ENCODE measurements around the gene PCSK5. TPM values are rescaled to one million over a fixed set of nuclear protein-coding genes. Genes with fewer than 3 reads are reported as not detected.

Gene PCSK5
- total and polyA plus RNA-seq, 2 donors (not counting 3 experiments of a cell fraction or from before 2014, with no cell fraction given): 2.6 to 4.8 TPM

DNA sequence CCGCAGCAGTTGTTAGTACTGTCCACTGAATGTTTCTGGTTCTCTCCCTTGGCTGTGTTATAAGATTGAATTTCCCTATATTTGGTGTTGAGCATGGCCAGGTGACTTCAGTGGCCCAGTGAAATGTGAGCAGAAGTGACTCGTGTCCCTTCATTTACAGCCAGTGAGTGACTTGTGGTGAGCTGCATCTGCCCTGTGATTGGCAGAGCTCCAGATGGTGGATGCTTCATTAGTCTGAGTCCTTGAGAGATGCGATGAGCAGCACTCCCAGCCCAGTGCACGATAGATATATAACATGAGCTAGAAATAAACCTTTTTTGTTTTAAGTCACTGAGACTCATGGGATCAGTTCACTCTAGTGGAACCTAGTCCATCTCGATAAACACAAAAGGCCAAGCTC lies 19.3 kb downstream of the PCSK5 start:
- Histone ChIP-seq H3K9ac (replicated peaks; ENCODE audit: extremely low read depth, insufficient read depth, low read length) (no peak overlapping the region), H2AFZ (ENCODE audit: low read depth, low read length) (no peak overlapping the region), H3K27ac (ENCODE audit: insufficient read depth, low read depth, low read length) (no peak overlapping the region), H3K27me3 (ENCODE audit: control insufficient read depth in 2 of 2, insufficient read depth in 2 of 2, low read length in 2 of 2) (no peaks in the 10 kb centered on the region), H3K9me1 (replicated peaks; ENCODE audit: control insufficient read depth, extremely low read depth, insufficient read depth, low read length) (no peaks in the 10 kb centered on the region), H3K9me3 (replicated peaks; ENCODE audit: control insufficient read depth, insufficient read depth, low read length) (no peaks in the 10 kb centered on the region), H3K4me2 (ENCODE audit: insufficient read depth, low read length) (no peak overlapping the region), H3K79me2 (ENCODE audit: control insufficient read depth, insufficient read depth, low read length) (no peaks in the 10 kb centered on the region), H3K4me3 (replicated peaks in 1 of 3; ENCODE audit: insufficient read depth in 1 of 3, low read depth in 1 of 3, low read length in 3 of 3) (no peak overlapping the region), H4K20me1 (replicated peaks; ENCODE audit: control insufficient read depth, extremely low read depth, insufficient read depth, low read length) (no peaks in the 10 kb centered on the region), H3K36me3 (ENCODE audit: control insufficient read depth in 2 of 2, extremely low read depth in 1 of 2, insufficient read depth in 2 of 2, low read length in 2 of 2) (no peaks in the 10 kb centered on the region), H3K4me1 (ENCODE audit: control insufficient read depth, extremely low read depth, insufficient read depth, low read length) (peaks cover 2% of the 10 kb centered on the region)
- no peak for FAIRE-seq
- dilution Hi-C loops (cut with MboI; ENCODE audit: extremely low pct_ligation_motif_present, low sequenced_read_pairs) (no loop called here), intact Hi-C loops (cut with micrococcal nuclease) (no loop called here)
- POLR2A ChIA-PET: no interaction called here
- CTCF ChIA-PET: interaction anchor here (0.6 to 1.5 kb wide), 2 partner anchors 11 to 15 kb away, joined by 3 read pairs; no protein-coding TSS in a partner anchor
- BruUV-seq (replicated peaks): no TSS peak
- TF ChIP-seq, protein P1, sequence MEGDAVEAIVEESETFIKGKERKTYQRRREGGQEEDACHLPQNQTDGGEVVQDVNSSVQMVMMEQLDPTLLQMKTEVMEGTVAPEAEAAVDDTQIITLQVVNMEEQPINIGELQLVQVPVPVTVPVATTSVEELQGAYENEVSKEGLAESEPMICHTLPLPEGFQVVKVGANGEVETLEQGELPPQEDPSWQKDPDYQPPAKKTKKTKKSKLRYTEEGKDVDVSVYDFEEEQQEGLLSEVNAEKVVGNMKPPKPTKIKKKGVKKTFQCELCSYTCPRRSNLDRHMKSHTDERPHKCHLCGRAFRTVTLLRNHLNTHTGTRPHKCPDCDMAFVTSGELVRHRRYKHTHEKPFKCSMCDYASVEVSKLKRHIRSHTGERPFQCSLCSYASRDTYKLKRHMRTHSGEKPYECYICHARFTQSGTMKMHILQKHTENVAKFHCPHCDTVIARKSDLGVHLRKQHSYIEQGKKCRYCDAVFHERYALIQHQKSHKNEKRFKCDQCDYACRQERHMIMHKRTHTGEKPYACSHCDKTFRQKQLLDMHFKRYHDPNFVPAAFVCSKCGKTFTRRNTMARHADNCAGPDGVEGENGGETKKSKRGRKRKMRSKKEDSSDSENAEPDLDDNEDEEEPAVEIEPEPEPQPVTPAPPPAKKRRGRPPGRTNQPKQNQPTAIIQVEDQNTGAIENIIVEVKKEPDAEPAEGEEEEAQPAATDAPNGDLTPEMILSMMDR (IDR thresholded peaks at IDR 0.05; ENCODE audit: extremely low read depth in 1 of 2, insufficient read depth in 1 of 2, low read depth in 1 of 2, low read length in 2 of 2): no peak
- TF ChIP-seq, protein P2, sequence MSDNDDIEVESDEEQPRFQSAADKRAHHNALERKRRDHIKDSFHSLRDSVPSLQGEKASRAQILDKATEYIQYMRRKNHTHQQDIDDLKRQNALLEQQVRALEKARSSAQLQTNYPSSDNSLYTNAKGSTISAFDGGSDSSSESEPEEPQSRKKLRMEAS (IDR thresholded peaks at IDR 0.05; ENCODE audit: insufficient read depth, insufficient read length): no peak
- TF ChIP-seq GATA2 (IDR thresholded peaks at IDR 0.05; ENCODE audit: insufficient read depth, insufficient read length, low read depth, low read length): no peak
- no peak for TF ChIP-seq POLR2A (IDR thresholded peaks at IDR 0.05; ENCODE audit: low read depth, low read length)
- TF ChIP-seq POLR2AphosphoS5 (IDR thresholded peaks at IDR 0.05; ENCODE audit: insufficient read depth, low read depth, low read length): no peak
- TF ChIP-seq FOS (IDR thresholded peaks at IDR 0.05; ENCODE audit: borderline replicate concordance, insufficient read depth, low read length): no peak
- no peak for TF ChIP-seq EZH2 (IDR thresholded peaks at IDR 0.05; ENCODE audit: borderline replicate concordance, low read depth, low read length, severe bottlenecking)
- TF ChIP-seq JUN (IDR thresholded peaks at IDR 0.05; ENCODE audit: borderline replicate concordance, insufficient read depth, insufficient read length, low read depth): no peak
- TF ChIP-seq MYC (IDR thresholded peaks at IDR 0.05; ENCODE audit: low read depth, low read length): no peak
- DNase-seq (ENCODE audit: low read depth, low spot score): no peak
